GM19395 (cell line): ENCODE results near the gene CRLF3.
A peak's percentile ranks its signal among the peaks of the same experiment; 100 is the strongest.
"Not testable (repeated sequence)": the region's sequence is repeated elsewhere in the genome, so short reads cannot be mapped to it uniquely, and the experiment has no call there.

Source experiments
- ATAC-seq: cut with Tn5 transposase; IDR thresholded peaks from one replicate; pipeline ENCODE4 v1.9.1; 2021; ENCODE audit warnings: mild to moderate bottlenecking, moderate library complexity; ENCODE audit not compliant: unreplicated experiment

The CRLF3 gene, protein sequence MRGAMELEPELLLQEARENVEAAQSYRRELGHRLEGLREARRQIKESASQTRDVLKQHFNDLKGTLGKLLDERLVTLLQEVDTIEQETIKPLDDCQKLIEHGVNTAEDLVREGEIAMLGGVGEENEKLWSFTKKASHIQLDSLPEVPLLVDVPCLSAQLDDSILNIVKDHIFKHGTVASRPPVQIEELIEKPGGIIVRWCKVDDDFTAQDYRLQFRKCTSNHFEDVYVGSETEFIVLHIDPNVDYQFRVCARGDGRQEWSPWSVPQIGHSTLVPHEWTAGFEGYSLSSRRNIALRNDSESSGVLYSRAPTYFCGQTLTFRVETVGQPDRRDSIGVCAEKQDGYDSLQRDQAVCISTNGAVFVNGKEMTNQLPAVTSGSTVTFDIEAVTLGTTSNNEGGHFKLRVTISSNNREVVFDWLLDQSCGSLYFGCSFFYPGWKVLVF

DNA sequence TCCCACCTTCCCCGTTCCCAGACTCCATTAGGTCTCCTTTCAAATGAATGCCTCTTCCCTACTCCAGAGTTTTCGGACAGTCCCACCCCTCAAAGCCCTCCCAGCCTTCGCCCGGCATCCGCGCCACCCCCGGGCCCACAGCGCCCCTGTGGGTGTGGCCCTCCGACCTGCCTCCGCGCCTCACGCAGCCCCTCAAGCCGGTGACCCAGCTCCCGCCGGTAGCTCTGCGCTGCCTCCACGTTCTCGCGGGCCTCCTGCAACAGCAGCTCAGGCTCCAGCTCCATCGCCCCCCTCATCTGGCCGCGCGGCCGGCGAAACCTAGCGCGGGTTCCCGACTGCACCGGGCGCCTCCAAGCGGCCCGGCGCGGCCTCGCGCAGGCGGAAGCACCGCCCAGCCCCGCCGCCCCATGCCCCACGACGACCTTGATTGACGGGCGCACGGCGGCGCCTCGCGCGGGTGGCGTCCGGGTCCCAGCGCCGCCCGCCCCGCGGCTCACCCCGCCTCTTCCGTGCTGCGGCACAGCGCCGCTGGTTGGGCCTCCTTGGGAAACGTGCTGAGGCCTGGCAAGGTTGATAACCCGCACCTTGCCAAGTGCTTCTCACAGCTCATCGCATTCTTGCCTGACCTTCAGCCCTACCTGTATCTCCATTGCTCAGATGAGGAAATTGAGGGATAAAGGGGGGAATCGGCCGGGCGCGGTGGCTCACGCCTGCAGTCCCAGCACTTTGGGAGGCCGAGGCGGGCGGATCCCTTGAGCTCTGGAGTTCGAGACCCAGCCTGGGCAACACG, at the start of gene CRLF3:
Gene CRLF3 (minus strand): TSS at position 337 of the 790 bp plus-strand sequence. CDS start 41 bp downstream, at position 296.
- ATAC-seq, result peak; percentile 72

- no peak for ATAC-seq
Observed at GRCh38 chr17:30869005-30869404, 44.5 kb upstream of the CRLF3 start.

GRCh38 chr17:30864636-30865035, 40.1 kb upstream of the CRLF3 start:
- no peak for ATAC-seq

GRCh38 chr17:30858556-30859250, 34.2 kb upstream of the CRLF3 start:
- ATAC-seq, result no peak

DNA sequence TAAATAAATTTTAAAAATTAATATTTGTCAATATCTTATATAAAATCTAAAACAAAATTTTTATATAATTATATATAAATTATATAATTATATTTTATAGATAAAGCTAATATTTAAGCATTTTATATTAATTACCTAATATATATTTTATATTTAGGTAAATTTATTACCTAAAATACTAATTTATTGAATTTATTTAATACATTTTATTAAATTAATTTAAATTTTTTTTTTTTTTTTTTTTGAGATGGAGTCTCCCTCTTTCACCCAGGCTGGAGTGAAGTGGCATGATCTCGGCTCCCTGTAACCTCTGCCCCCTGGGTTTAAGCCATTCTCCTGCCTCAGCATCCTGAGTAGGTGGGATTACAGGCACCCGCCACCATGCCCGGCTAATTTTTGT, 29.7 kb upstream of the CRLF3 start:
- ATAC-seq, result no peak

DNA sequence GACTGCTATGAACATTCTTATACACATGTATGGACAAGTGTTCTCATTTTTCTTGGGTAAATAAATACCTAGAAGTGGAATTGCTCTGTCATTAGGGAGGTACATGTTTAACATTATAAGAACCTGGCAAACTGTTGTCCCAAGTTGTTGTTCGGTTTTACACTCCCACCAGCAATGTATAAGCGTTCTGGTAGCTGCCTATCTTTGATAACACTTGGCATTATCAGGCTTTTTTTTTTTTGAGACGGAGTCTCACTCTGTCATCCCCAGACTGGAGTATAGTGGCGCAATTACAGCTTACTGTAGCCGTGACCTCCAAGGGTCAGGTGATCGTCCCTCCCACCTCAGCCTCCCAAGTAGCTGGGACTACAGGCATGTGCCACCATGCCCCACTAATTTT, 23.5 kb upstream of the CRLF3 start:
- ATAC-seq, result no peak

DNA sequence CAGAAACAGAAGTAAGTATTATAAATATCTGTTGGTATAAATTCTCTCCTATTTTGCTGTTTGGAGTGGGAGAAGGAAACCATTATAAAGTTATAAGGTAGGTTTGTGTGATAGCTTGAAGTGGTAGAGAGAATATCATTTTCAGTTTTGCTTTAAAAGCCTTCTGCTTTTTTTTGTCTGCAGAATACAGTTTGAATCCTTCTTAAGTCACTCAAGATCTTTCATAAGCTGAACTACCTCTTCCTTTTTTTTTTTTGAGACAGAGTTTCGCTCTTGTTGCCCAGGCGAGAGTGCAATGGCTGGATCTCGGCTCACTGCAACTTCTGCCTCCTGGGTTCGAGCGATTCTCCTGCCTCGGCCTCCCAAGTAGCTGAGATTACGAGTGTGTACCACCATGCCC, 16.3 kb upstream of the CRLF3 start:
- no peak for ATAC-seq

- ATAC-seq, result no peak
Observed at GRCh38 chr17:30838202-30838807, 13.8 kb upstream of the CRLF3 start.

DNA sequence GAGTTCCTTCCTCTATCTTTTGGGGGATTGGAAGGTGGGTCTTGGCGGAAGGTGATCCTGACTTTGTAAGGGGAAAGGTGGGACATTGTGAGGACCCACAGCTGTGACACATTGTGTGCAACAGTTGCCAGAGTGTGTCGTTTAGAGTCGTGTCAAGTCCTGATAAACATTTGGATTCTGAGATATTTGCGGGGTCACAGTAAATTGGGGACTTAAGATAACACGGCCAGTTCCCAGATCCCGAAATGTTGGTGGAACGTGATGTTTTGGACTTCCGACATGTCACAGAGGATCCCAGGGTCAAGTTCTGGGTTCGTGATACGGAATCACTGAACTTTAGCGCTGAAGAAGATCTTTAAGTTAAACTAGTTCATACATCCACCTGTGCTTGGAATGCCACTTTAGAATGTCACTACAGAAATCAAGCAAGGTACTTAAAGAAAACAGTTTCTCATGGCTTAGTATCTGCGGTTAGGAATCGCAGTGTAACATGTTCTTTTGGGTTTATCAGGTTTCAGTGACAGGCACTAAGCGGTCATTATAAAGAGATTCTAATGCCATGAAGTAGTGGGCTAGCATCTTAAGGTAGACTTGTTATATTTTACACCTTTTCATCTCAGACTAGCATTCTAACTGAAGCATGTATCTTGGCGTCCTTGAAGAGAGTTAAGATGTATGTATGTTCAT, 8.1 kb upstream of the CRLF3 start:
- ATAC-seq, result no peak

GRCh38 chr17:30831663-30832437, 7.4 kb upstream of the CRLF3 start, which contains the start of gene ATAD5:
ATAD5 (plus strand) TSS chr17:30831966; CDS start chr17:30832348, 382 bp downstream.
- ATAC-seq, result peak; percentile 75

GRCh38 chr17:30831257-30831656, 6.8 kb upstream of the CRLF3 start:
- no peak for ATAC-seq

DNA sequence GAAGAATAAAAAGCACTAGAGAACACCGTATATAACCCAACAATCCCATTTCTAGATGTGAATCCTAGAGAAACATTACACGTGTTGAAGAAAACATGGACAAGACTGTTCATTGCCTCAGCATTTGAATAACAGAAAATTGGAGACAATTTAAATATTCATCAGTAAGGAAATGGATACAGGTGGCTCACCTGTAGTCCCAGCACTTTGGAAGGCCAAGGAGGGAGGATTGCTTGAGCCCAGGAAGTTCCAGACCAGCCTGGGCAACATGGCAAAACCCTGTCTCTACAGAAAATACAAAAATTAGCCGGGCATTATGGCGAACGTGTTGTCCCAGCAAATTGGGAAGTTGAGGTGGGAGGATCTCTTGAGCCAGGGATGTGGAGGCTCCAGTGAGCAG, 4.5 kb upstream of the CRLF3 start:
- no peak for ATAC-seq

DNA sequence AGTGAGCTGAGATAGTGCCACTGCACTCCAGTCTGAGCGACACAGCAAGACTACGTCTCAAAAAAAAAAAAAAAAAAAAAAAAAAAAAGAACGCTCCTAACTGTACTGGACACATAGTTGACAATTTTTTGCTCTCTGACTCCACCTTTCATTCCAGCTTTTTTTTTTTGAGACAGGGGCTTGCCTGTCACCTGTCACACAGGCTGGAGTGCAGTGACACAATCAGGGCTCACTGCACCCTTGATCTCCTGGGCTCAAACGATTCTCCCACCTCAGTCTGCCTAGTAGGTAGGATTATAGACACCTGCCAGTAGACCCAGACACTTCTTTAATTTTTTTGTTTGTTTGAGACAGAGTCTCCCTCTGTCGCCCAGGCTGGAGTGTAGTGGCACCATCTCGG, 2.6 kb upstream of the CRLF3 start:
- ATAC-seq, result no peak

- ATAC-seq, result peak; percentile 5
Observed at GRCh38 chr17:30824002-30824355, 513 bp downstream of the CRLF3 start.

- ATAC-seq, result no peak
Observed at GRCh38 chr17:30823421-30823820, 1.1 kb downstream of the CRLF3 start.

DNA sequence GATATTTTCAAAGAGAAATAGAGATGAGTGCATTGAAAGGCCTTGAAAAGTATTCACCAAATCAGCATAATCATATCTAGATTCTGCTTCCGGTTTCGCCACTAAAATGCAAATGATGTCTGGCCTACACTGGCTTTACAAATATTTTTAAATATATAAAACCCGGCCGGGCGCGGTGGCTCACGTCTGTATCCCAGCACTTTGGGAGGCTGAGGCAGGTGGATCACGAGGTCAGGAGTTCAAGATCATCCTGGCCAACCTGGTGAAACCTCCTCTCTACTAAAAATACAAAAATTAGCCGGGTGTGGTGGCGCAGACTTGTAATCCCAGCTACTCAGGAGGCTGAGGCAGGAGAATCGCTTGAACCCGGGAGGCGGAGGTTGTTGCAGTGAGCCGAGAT, 1.6 kb downstream of the CRLF3 start:
- not testable (repeated sequence) for ATAC-seq

GRCh38 chr17:30821871-30822723, 2.4 kb downstream of the CRLF3 start:
- ATAC-seq, result no peak

- no peak for ATAC-seq
Observed at GRCh38 chr17:30819971-30820705, 4.4 kb downstream of the CRLF3 start.
